Osteoblast (primary cell): ENCODE data around the gene NR2F1. TPM values are rescaled to one million over a fixed set of nuclear protein-coding genes. Genes with fewer than 3 reads are reported as not detected.

Experiments
- DNase-seq: peaks from one replicate; pipeline ENCODE4 v3.0.0; 2011; ENCODE audit warnings: low spot score, mixed read lengths; ENCODE audit not compliant: insufficient read length; ENCODE audit errors: missing footprints
- H2AFZ ChIP-seq: 2 replicates; pipeline ENCODE4 v1.6.0; 2011; ENCODE audit warnings: mild to moderate bottlenecking, low read length
- H3K27ac ChIP-seq: 2 replicates; pipeline ENCODE4 v1.5.1; 2011; ENCODE audit warnings: mild to moderate bottlenecking, low read depth, low read length, moderate library complexity
- H3K27me3 ChIP-seq: 2 replicates; pipeline ENCODE4 v1.6.0; 2012; ENCODE audit warnings: mild to moderate bottlenecking, control low read depth, inconsistent platforms, low read length, moderate library complexity; ENCODE audit not compliant: insufficient read depth
- H3K36me3 ChIP-seq: 2 replicates; pipeline ENCODE4 v1.5.1; 2011; ENCODE audit warnings: mild to moderate bottlenecking, low read length, control low read depth, moderate library complexity; ENCODE audit not compliant: insufficient read depth
- H3K4me1 ChIP-seq: 2 replicates; pipeline ENCODE4 v1.5.1; 2011; ENCODE audit warnings: mild to moderate bottlenecking, low read length, control low read depth, moderate library complexity; ENCODE audit not compliant: insufficient read depth
- H3K4me2 ChIP-seq: 2 replicates; pipeline ENCODE4 v1.6.0; 2011; ENCODE audit warnings: mild to moderate bottlenecking, low read length; ENCODE audit not compliant: insufficient read depth
- H3K4me3 ChIP-seq: fragments of 200-600 bp; sonication (generic); 3 replicates; pipeline ENCODE4 v1.5.1; 2012; ENCODE audit warnings: mild to moderate bottlenecking, low read length, inconsistent platforms; ENCODE audit not compliant: insufficient read depth
- H3K79me2 ChIP-seq: 2 replicates; pipeline ENCODE4 v1.6.0; 2012; ENCODE audit warnings: mild to moderate bottlenecking, low read length, control low read depth, inconsistent platforms; ENCODE audit not compliant: insufficient read depth
- H3K9me3 ChIP-seq: 2 replicates; pipeline ENCODE4 v1.5.1; 2011; ENCODE audit warnings: low read depth, low read length, control low read depth
- H4K20me1 ChIP-seq: 2 replicates; pipeline ENCODE4 v1.6.0; 2012; ENCODE audit warnings: mild to moderate bottlenecking, low read length, control low read depth; ENCODE audit not compliant: insufficient read depth
- total RNA-seq: library from RNA; depleted of rRNA; stranded (reverse); fragments of >200 nt; gene quantifications from 2 replicates; pipeline ENCODE4 v1.2.3, GENCODE V29; 2012
- TF ChIP-seq, protein P1 (sequence below): IDR thresholded peaks from 2 replicates; pipeline ENCODE4 v1.5.1; 2011; ENCODE audit warnings: mild to moderate bottlenecking, low read depth, low read length, moderate library complexity; ENCODE audit errors: extremely low read depth

Gene NR2F1
- total RNA-seq, 1 donor, result 7.2 TPM

DNA sequence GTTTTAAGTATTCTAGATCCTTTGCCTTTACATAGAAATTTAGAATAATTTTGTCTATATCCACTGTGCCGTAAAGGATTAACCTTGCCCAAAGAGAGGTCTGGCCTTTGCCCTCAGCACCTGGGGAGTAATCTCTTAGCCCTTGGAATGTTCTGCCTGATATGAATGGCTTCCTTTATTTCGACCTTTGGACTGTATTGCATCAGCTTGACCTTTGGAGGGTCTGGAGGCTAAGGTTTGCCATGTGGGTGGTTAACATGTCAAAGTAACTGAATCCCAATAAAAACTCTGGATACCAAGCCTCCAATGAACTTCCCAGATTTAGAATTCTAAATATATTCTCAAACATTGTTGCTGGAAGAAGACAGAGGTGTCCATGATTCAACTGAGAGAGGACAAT is 54.7 kb downstream of the NR2F1 start:
- Histone ChIP-seq H3K36me3 (no peaks in the 10 kb centered on the region), H3K27me3 (no peaks in the 10 kb centered on the region), H4K20me1 (no peaks in the 10 kb centered on the region), H2AFZ (no peak overlapping the region), H3K4me1 (no peaks in the 10 kb centered on the region), H3K9me3 (no peaks in the 10 kb centered on the region), H3K79me2 (no peaks in the 10 kb centered on the region), H3K4me3 (no peak overlapping the region), H3K4me2 (no peak overlapping the region), H3K27ac (no peak overlapping the region)
- TF ChIP-seq, protein P1, sequence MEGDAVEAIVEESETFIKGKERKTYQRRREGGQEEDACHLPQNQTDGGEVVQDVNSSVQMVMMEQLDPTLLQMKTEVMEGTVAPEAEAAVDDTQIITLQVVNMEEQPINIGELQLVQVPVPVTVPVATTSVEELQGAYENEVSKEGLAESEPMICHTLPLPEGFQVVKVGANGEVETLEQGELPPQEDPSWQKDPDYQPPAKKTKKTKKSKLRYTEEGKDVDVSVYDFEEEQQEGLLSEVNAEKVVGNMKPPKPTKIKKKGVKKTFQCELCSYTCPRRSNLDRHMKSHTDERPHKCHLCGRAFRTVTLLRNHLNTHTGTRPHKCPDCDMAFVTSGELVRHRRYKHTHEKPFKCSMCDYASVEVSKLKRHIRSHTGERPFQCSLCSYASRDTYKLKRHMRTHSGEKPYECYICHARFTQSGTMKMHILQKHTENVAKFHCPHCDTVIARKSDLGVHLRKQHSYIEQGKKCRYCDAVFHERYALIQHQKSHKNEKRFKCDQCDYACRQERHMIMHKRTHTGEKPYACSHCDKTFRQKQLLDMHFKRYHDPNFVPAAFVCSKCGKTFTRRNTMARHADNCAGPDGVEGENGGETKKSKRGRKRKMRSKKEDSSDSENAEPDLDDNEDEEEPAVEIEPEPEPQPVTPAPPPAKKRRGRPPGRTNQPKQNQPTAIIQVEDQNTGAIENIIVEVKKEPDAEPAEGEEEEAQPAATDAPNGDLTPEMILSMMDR, result no peak
- no peak for DNase-seq

DNA sequence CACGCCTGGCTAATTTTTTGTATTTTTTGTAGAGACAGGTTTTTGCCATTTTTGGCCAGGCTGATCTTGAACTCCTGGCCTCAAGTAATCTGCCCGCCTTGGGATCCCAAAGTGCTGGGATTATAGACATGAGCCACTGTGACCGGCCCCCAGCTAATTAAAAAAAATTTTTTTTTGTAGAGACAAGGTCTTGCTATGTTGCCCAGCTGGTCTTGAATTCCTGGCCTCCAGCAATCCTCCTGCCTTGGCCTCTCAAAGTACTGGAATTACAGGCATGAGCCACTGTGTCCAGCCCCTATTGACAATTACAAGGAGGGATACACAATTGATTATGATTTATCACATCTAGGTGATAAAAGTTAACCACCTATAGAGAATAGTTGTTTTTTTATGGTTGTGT is 59.5 kb downstream of the NR2F1 start:
- no peak overlapping the region for H3K4me2 ChIP-seq
- H3K27me3 ChIP-seq, result no peaks in the 10 kb centered on the region
- no peaks in the 10 kb centered on the region for H3K9me3 ChIP-seq
- no peaks in the 10 kb centered on the region for H3K79me2 ChIP-seq
- no peak overlapping the region for H3K4me3 ChIP-seq
- H3K36me3 ChIP-seq, result no peaks in the 10 kb centered on the region
- no peak for DNase-seq
- H3K27ac ChIP-seq, result no peak overlapping the region
- no peak overlapping the region for H2AFZ ChIP-seq
- H3K4me1 ChIP-seq, result no peaks in the 10 kb centered on the region
- TF ChIP-seq, protein P1, result no peak
- no peaks in the 10 kb centered on the region for H4K20me1 ChIP-seq

Other genes with a start within 250 kb of the NR2F1 start
- 15.9 and 17.4 TPM in 2 replicates for gene NR2F1-AS1, start 2.0 kb upstream of the NR2F1 start, total RNA-seq
- 1.8 and 2.9 TPM in 2 replicates for gene POU5F2, start 158.4 kb downstream of the NR2F1 start, total RNA-seq